Activated naive CD8-positive, alpha-beta T cell treated with anti-CD3 and anti-CD28 coated beads, Interleukin-2, amount 10 ng/mL, durations not matched to agents 7 days and 5 days (primary cell): ENCODE measurements around the gene DISP3. TPM values are rescaled to one million over a fixed set of nuclear protein-coding genes. Genes with fewer than 3 reads are reported as not detected.
A peak's percentile ranks its signal among the peaks of the same experiment; 100 is the strongest.

Experiments used
- ATAC-seq: fragments of 150-1000 bp; cut with Tn5 transposase; one replicate; pipeline ENCODE4 v1.10.0; 2021; ENCODE audit warnings: low read depth, moderate library complexity
- POLR2A ChIA-PET: fragments of 350-600 bp; sonication (Branson Sonifier 250); formaldehyde crosslinking; loops from one replicate; lab custom pipeline; 2021; ENCODE audit warnings: antibody characterized with exemption; lab: Charles Lee
- DNase-seq: peaks from one replicate; pipeline ENCODE4 v3.0.0; 2021
- H3K27ac Mint-ChIP-seq: one replicate; pipeline ENCODE4 v1.8.0; 2022; ENCODE audit warnings: mild to moderate bottlenecking, mixed read lengths
- H3K27me3 Mint-ChIP-seq: one replicate; pipeline ENCODE4 v1.8.0; 2022; ENCODE audit warnings: mild to moderate bottlenecking, moderate library complexity, mixed read lengths
- H3K36me3 Mint-ChIP-seq: one replicate; pipeline ENCODE4 v1.8.0; 2021; ENCODE audit warnings: mild to moderate bottlenecking, mixed read lengths
- H3K4me1 Mint-ChIP-seq: one replicate; pipeline ENCODE4 v1.8.0; 2021; ENCODE audit warnings: mixed read lengths
- H3K4me3 Mint-ChIP-seq: one replicate; pipeline ENCODE4 v1.8.0; 2022; ENCODE audit warnings: mild to moderate bottlenecking, moderate library complexity, mixed read lengths
- H3K9me3 Mint-ChIP-seq: one replicate; pipeline ENCODE4 v1.8.0; 2021; ENCODE audit warnings: mixed read lengths
- total RNA-seq, 2 experiments: library from RNA; stranded (reverse); gene quantifications; one replicate each; pipeline ENCODE4 v1.2.3, GENCODE V29; 2021

Gene DISP3, protein sequence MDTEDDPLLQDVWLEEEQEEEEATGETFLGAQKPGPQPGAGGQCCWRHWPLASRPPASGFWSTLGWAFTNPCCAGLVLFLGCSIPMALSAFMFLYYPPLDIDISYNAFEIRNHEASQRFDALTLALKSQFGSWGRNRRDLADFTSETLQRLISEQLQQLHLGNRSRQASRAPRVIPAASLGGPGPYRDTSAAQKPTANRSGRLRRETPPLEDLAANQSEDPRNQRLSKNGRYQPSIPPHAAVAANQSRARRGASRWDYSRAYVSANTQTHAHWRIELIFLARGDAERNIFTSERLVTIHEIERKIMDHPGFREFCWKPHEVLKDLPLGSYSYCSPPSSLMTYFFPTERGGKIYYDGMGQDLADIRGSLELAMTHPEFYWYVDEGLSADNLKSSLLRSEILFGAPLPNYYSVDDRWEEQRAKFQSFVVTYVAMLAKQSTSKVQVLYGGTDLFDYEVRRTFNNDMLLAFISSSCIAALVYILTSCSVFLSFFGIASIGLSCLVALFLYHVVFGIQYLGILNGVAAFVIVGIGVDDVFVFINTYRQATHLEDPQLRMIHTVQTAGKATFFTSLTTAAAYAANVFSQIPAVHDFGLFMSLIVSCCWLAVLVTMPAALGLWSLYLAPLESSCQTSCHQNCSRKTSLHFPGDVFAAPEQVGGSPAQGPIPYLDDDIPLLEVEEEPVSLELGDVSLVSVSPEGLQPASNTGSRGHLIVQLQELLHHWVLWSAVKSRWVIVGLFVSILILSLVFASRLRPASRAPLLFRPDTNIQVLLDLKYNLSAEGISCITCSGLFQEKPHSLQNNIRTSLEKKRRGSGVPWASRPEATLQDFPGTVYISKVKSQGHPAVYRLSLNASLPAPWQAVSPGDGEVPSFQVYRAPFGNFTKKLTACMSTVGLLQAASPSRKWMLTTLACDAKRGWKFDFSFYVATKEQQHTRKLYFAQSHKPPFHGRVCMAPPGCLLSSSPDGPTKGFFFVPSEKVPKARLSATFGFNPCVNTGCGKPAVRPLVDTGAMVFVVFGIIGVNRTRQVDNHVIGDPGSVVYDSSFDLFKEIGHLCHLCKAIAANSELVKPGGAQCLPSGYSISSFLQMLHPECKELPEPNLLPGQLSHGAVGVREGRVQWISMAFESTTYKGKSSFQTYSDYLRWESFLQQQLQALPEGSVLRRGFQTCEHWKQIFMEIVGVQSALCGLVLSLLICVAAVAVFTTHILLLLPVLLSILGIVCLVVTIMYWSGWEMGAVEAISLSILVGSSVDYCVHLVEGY (N-terminal part only)
- total RNA-seq, result under 1 TPM; 0.44 to 0.60 TPM

DNA sequence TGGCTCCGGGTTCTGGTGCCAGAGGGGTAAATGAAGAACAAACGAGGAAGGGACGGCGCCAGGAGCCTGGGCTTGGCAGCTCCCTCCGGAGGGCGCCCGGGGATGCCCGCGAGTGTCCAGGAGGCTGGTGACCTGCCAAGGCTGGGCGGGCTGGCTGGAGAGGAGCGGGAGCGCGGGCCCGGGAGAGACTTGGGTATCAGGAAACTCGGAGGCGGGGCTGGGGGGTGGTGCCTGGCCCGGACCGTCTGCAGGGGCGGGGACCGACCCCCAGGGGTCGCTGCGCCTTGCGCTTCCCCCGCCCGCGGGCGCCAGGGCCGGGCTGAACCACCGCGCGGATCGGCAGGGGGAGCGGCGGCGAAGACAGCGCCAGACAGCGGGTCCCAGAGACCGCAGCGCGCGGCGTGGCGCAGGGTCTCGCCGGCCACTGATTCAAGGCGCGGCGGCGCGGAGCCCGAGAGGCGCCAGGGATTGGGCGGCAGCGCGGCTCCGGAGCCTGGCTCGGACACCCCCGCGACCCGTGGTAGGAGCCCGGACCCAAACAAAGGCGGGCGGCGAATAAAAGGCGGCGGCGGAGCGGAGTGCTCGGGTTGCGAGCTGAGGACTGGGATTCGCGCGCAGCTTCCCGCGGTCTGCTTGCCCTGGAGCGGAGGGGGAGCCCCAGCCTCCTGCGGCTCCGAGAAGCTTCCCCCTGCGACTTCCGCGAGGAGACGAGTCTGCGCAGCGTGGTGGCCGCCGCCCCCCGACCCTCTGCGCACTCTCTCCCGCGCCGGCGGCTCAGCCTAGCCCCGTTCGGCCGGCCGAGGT, at the start of gene DISP3:
DISP3 (plus strand) TSS at position 585 of the 804 bp plus-strand sequence. CDS start 21,838 bp downstream, outside the sequence.
- no peaks in the 10 kb centered on the region for H3K36me3 Mint-ChIP-seq
- peaks cover 5% of the 10 kb centered on the region for H3K4me1 Mint-ChIP-seq
- H3K27ac Mint-ChIP-seq, result no peak within 1 kb of the TSS
- peak; percentile 86 for DNase-seq
- POLR2A ChIA-PET, result interaction anchor here (1.0 kb wide), 1 partner anchor 203 kb away, joined by 3 read pairs; no protein-coding TSS in a partner anchor
- ATAC-seq, result peak; percentile 74
- H3K27me3 Mint-ChIP-seq, result peaks cover 36% of the 10 kb centered on the region
- no peaks in the 10 kb centered on the region for H3K9me3 Mint-ChIP-seq
- H3K4me3 Mint-ChIP-seq, result peak within 1 kb of the TSS; percentile 67

DNA sequence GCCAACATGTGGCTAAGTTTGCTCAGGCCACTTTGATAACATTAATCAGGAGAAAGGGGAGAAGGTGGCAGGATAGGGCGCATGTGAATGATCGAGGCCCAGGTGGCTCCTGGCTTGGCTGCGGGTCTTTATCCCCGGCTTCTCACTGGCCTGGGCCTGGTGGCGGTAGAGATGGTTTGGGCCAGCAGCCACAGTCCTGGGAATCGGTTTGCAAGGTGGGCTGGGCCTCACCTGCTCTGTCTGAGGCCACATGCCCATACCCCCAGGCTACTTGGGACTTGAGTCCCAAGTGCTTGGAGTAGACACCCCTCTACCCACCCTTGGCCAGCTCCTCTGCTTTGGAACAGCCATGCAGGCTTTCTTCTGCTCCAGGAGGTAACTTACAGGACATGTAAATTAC, 49.7 kb upstream of the DISP3 start:
- no peak overlapping the region for H3K27ac Mint-ChIP-seq
- no peak overlapping the region for H3K4me3 Mint-ChIP-seq
- no peak for DNase-seq
- H3K36me3 Mint-ChIP-seq, result no peaks in the 10 kb centered on the region
- H3K9me3 Mint-ChIP-seq, result no peaks in the 10 kb centered on the region
- no peaks in the 10 kb centered on the region for H3K4me1 Mint-ChIP-seq
- POLR2A ChIA-PET, result no interaction called here
- peaks cover 2% of the 10 kb centered on the region for H3K27me3 Mint-ChIP-seq
- no peak for ATAC-seq

DNA sequence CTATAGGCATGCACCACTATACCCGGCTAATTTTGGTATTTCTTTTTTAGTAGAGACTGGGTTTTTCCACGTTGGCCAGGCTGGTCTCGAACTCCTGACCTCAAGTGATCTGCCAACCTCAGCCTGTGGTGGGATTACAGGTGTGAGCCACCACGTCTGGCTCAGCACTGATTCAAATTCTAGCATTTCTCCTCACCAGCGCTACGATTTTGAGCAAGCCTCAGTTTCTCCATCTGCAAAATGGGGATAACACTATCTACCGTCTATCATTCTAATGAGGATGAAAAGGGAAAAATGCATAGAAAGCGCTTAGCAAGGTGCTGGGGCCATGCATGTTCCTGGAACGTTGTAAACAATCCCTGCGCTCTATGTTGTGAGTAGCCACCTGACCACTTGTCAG, 49.0 kb upstream of the DISP3 start:
- no peak overlapping the region for H3K27ac Mint-ChIP-seq
- POLR2A ChIA-PET, result no interaction called here
- no peaks in the 10 kb centered on the region for H3K9me3 Mint-ChIP-seq
- H3K36me3 Mint-ChIP-seq, result no peaks in the 10 kb centered on the region
- no peak for DNase-seq
- no peaks in the 10 kb centered on the region for H3K4me1 Mint-ChIP-seq
- no peak overlapping the region for H3K4me3 Mint-ChIP-seq
- ATAC-seq, result no peak
- peaks cover 2% of the 10 kb centered on the region for H3K27me3 Mint-ChIP-seq

DNA sequence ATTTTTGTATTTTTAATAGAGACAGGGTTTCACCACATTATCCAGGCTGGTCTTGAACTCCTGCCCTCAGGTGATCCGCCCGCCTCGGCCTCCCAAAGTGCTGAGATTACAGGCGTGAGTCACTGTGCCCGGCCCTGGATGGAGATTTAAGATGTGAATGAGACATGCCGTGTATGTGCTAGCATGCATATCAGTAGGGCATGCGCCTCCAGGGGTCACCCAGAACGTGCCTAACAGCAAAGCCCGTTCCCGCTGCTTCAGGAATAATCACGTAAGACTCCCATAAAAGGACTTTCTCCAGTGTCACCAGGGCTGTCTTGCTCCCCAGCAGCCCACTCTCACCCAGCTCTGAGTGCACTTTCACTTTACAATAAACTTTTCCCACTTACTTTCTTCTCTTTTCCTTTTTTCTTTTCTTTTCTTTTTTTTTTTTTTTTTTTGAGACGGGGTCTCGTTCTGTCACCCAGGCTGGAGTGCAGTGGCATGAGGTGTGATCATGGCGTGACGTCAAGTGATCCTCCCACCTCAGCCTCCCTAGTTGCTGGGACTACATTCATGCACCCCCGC, 46.9 kb upstream of the DISP3 start:
- Mint-ChIP-seq H3K4me3 (no peak overlapping the region), H3K4me1 (peaks cover 3% of the 10 kb centered on the region), H3K27ac (no peak overlapping the region), H3K9me3 (no peaks in the 10 kb centered on the region), H3K27me3 (peaks cover 11% of the 10 kb centered on the region), H3K36me3 (no peaks in the 10 kb centered on the region)
- POLR2A ChIA-PET, result no interaction called here
- no peak for DNase-seq
- ATAC-seq, result no peak

DNA sequence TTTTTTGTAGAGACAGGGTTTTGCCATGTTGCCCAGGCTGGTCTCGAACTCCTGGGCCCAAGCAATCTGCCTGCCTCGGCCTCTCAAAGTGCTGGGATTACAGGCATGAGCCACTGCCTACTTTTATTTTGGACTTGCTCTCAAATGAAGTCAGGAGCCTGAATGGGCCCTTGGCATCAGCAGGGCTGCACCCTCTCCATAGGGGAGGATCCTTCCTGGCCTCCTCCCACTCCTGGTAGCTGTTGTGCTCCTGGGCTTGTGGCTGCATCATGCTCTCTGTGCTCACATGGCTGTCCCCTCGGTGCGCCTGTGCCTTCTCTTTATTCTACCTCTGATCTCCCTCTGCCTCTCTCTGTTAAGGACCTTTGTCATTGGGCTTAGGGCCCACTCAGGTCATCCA, 46.4 kb upstream of the DISP3 start:
- H3K27ac Mint-ChIP-seq, result no peak overlapping the region
- H3K4me3 Mint-ChIP-seq, result no peak overlapping the region
- H3K9me3 Mint-ChIP-seq, result no peaks in the 10 kb centered on the region
- H3K27me3 Mint-ChIP-seq, result peaks cover 11% of the 10 kb centered on the region
- POLR2A ChIA-PET, result no interaction called here
- ATAC-seq, result no peak
- H3K4me1 Mint-ChIP-seq, result peaks cover 3% of the 10 kb centered on the region
- DNase-seq, result no peak
- H3K36me3 Mint-ChIP-seq, result no peaks in the 10 kb centered on the region

DNA sequence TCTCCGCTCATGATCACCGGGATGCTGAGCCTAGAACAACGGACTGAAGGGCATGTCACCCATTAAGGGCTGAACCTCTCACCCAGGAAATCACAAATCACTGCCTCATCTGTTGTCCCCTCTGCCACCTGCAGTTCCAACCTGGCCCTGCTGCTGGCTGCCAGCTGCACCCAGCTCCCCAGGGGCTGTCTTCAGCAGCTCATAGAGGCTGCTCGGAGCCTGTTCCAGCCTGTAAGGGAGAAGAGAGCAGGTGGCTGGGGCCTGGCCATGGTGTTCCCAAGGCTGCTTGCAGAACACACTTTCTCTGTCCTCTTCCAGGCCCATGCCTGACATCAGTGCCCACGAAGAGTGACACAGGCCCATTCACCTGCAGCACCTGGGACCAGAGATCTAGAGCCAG, 44.5 kb upstream of the DISP3 start:
- H3K4me1 Mint-ChIP-seq, result peaks cover 5% of the 10 kb centered on the region
- H3K4me3 Mint-ChIP-seq, result no peak overlapping the region
- POLR2A ChIA-PET, result no interaction called here
- DNase-seq, result no peak
- ATAC-seq, result no peak
- H3K27ac Mint-ChIP-seq, result no peak overlapping the region
- H3K36me3 Mint-ChIP-seq, result no peaks in the 10 kb centered on the region
- no peaks in the 10 kb centered on the region for H3K9me3 Mint-ChIP-seq
- peaks cover 13% of the 10 kb centered on the region for H3K27me3 Mint-ChIP-seq

DNA sequence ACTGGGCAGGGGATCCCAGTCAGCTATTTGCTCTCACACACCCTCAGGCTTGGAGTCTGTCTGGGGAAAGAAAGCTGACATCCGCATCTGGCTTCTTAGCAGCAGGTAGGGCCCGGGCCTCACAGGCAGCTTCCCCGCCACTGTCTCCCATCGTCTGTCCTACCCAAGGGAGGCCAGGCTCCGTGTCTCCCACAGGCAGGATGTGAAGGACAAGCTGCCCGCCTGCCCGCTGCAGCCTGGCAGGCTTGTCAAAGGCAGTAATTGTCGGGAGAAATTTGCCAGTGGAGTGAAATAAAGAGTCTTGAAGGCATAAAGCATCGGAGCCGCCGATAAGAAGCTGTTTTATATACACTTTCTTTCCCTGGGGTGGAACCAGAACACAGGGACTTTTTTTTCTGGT, 44.0 kb upstream of the DISP3 start:
- no peaks in the 10 kb centered on the region for H3K9me3 Mint-ChIP-seq
- H3K4me3 Mint-ChIP-seq, result no peak overlapping the region
- no peak for DNase-seq
- H3K36me3 Mint-ChIP-seq, result no peaks in the 10 kb centered on the region
- ATAC-seq, result no peak
- peaks cover 13% of the 10 kb centered on the region for H3K27me3 Mint-ChIP-seq
- peaks cover 5% of the 10 kb centered on the region for H3K4me1 Mint-ChIP-seq
- H3K27ac Mint-ChIP-seq, result no peak overlapping the region
- POLR2A ChIA-PET, result interaction anchor here (0.5 kb wide), 2 partner anchors 172 to 1739 kb away, joined by 3 to 4 read pairs; no protein-coding TSS in a partner anchor

DNA sequence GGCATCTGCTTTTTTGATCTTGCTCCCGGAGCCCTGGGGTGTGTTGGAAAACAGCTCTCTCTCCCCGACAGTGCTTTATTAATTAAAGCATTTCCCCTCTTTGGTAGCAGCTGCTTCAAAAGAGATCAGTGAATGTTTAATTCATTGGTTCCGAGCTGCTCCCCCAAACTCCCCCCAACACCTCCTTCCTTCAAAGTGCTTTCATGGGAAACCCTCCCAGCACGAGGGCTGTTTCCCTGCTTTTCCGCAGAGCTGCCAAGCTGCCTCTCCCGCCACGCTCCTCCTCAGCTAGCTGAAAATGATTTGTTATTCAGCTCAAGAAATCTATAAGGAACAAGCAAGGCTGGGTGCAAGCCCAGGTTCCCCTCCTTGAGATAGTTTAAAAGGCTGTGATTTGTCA, 40.0 kb upstream of the DISP3 start:
- no peak for DNase-seq
- Mint-ChIP-seq H3K27ac (no peak overlapping the region), H3K27me3 (peaks cover 22% of the 10 kb centered on the region), H3K4me1 (peaks cover 5% of the 10 kb centered on the region), H3K9me3 (no peaks in the 10 kb centered on the region), H3K4me3 (no peak overlapping the region), H3K36me3 (no peaks in the 10 kb centered on the region)
- POLR2A ChIA-PET, result no interaction called here
- ATAC-seq, result no peak

DNA sequence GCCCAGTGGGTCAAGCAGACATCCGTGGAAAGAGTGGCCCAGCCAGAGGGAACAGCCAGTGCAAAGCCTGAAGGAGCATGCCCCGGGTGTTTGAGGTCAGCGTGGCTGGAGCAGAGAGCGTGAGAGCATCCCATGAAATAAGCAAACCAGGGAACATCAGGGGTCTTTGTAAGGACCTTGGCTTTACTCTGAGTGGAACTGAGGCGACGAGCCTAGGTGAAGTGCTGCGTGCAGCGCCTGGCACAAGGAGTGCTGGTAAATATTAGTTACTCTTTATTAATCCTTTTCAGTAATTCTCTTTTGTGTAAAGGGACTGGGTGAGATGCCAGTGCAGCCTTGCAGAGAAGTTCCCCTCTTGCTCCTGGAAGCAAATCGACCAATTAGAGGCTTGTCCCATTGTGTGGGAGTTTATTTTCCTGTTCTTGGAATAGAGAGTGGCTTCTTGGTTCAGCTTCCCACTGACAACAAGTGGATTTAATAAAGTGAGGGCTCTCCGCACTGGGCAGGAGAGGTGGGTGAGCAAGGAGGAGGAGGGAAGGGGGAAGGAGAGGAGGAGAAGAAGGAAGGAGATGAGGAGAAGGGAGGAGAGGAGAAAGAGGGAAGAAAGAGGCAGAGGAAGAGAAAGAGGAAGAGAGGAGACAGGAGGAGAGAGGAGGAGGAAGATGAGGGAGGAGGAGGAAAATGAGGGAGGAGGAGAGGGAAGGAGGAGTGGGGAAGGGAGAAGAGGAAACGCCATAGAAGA, 37.6 kb upstream of the DISP3 start:
- no peak for ATAC-seq
- no peaks in the 10 kb centered on the region for H3K36me3 Mint-ChIP-seq
- no peak overlapping the region for H3K4me3 Mint-ChIP-seq
- POLR2A ChIA-PET, result no interaction called here
- H3K27me3 Mint-ChIP-seq, result peaks cover 26% of the 10 kb centered on the region
- no peak for DNase-seq
- H3K4me1 Mint-ChIP-seq, result peaks cover 2% of the 10 kb centered on the region
- no peaks in the 10 kb centered on the region for H3K9me3 Mint-ChIP-seq
- no peak overlapping the region for H3K27ac Mint-ChIP-seq

DNA sequence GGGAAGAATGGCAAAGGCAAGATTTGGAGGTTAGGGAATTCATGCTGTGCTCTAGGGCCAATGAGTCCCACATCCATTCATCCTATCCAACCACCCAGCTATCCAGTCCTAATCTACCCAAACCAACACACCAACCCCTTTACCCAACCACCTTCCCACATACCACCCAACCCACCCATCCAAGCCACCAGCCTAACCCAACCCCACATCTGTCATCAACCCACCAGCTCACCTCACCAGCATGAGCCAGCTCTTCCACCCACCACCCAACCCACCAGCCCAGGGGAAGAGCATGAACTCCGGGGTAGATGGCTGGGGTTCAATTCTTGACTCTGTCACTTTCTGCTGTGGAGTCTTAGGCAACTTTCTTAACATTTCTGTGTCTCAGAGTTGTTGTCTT, 35.9 kb upstream of the DISP3 start:
- Mint-ChIP-seq H3K9me3 (no peaks in the 10 kb centered on the region), H3K4me1 (no peaks in the 10 kb centered on the region), H3K27ac (no peak overlapping the region), H3K27me3 (peaks cover 22% of the 10 kb centered on the region), H3K4me3 (no peak overlapping the region), H3K36me3 (no peaks in the 10 kb centered on the region)
- no peak for DNase-seq
- ATAC-seq, result no peak
- POLR2A ChIA-PET, result no interaction called here

DNA sequence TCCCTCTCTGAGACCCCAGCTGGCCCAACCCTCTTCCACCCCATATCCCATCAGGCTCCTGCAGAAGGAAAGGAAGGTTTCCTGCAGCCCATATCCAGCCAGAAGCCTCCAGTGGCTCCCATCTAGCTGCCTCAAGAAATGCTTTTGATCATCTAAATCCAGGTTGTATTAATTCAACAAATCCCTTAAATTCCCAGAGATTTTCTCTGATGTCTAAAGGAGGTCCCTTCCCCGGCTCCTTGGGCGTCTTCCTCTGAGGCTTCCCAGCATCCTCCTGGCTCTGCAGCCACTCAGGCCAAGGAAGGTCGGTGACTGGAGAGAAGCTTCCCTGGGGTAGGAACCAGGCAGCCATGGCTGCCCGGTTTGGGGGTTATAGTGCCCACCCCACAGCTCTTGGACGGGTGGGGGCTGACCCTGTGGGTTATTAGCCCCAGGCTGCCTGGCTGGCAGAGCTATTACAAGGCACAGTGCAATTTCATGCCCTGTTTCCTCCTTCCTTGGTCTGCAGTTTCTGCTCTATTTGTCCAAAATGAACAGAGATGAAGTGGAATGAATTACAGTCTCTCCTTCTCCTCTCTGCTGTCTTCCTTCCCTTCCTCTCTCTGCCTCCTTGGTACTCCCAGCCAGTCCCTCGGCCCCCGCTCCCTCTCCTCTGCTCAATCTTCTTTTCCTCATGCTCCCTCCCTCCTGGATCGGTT, 34.8 kb upstream of the DISP3 start:
- no peaks in the 10 kb centered on the region for H3K9me3 Mint-ChIP-seq
- POLR2A ChIA-PET, result no interaction called here

More for the DNA sequence above, 34.8 kb upstream of the DISP3 start:
- ATAC-seq, result no peak
- no peak for DNase-seq
- no peak overlapping the region for H3K4me3 Mint-ChIP-seq
- no peak overlapping the region for H3K27ac Mint-ChIP-seq
- no peaks in the 10 kb centered on the region for H3K4me1 Mint-ChIP-seq
- H3K36me3 Mint-ChIP-seq, result no peaks in the 10 kb centered on the region
- H3K27me3 Mint-ChIP-seq, result peaks cover 22% of the 10 kb centered on the region
